Measurements from ENCODE around the gene RNF138.

Gene RNF138

DNA sequence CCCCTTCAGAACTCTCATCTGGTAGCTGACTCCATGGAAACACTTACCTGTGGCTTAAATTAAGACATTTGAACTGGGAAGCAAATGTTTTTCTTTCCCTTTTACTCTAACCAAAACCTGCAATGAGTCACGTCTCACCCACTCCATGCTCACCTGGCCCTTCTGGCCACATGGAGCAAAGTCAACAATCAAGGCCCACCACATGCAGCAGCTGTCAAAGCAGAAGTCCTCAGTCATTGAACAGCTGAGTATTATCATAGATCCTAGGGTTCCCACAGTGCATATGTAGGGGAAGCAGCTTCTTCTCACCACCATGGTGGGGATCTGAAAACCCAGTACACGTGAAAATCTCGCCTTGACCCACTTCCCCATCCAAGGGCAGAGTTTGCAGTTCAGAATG lies 85.9 kb downstream of the RNF138 start:
- DNase-seq, result no peak

Measured in activated CD4-positive, alpha-beta T cell treated with anti-CD3 and anti-CD28 coated beads for 4 hours (primary cell).